8988T (cell line): ENCODE data around the gene PSTK.

Experiments
- DNase-seq: peaks from one replicate; pipeline ENCODE4 v3.0.0; 2011

Gene PSTK

DNA sequence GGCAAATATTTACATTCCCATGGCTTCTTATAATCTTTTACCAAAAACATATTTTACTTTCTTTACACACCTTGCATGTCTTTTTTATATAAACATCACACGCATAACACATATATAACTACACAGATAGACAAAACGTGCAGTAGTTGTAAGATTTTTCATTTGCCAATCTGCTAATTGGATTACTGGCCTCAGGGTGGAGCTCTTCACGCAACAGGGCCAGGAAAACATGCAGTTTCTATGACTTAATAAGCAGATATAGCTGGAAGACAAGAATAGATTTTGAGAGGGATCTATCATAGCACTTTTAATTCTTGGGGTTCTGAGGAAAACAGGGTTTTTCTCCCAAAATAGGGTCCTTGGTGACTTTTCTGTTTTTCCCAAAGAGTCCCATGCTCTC, 41.3 kb downstream of the PSTK start:
- DNase-seq = no peak

DNA sequence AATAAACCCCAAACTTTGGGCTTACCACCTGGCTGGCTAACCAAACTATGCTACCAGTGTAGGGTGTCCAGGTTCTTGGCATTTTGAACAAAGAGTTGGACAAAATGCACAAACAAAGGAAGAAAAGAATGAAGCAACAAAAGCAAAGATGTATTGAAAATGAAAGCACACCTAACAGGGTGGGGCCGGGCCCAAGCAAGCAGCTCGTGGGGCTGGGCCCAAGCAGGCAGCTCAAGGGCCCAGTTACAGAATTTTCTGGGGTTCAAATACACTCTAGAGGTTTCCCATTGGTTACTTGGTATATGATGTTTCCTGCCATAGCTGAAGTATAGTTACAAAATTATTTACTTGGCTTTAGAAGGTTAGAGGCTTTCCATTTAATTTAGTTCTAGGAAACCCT, 44.3 kb downstream of the PSTK start:
- no peak for DNase-seq

- DNase-seq = no peak
Measured at GRCh38 chr10:123026302-123026701, 46.1 kb downstream of the PSTK start.

DNA sequence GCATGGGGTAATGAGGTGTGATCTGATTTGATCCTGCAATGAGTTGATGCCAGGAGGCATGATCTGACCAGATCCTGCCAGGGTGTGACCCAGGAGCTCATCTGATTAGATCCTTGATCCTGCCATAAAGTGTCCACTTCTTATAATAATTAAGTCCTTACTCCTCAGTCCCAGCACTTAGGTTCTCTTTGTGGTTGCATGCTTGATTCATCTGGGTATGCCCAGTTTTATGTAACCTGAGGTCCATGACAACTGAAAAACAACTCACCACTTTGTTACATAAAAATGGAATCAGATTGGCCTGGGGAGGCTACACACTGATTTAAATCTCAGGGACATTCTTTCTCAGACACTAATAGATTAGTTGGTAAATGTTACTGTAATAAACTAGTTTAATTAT, 47.7 kb downstream of the PSTK start:
- no peak for DNase-seq

GRCh38 chr10:123031124-123031523, 50.9 kb downstream of the PSTK start:
- DNase-seq = no peak

DNA sequence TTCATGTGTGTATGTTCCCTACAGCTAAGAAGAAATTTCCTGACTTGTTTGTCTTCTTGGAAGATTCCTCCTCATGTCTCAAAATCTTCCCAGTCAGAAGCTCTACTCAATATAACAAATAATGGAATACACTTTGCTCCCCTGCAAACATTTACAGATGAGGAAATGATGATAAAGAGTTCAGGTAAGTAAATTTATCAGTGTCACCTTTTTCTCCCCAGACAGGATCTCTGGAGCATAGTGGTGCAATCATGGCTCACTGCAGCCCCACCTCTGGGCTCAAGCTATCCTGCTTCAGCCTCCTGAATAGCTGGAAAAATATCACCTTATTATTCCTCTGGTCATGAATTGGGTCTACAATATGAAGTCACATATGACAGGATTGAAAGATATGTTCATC, 54.1 kb downstream of the PSTK start:
- DNase-seq = no peak

DNA sequence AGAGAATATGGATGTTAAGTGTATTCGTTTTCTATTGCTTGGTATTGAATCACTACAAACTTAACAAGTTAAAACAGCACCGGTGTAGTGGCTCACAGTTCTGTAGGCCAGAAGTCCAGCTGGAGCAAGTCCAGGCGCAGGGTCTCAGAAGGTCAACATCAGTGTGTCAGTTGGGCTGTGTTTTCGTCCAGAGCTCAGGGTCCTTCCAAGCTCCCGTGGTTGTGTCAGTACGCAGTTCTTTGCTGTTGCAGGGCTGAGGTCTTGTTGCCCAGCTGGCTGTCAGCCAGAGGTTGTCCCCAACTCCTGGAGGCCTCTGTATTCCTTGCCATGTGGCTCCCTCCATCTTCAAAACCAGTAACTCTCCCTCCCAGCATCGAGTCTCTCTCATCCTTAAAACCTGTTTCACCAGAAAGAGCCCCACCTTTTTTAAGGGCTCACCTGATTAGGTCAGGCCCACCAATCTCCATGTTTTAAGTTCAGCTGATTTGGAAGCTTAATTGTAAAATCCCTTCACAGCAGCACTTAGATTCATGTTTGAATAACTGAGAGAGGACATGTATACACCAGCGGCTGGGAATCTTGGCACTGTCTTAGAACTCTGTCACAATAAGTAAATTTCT, 55.4 kb downstream of the PSTK start:
- no peak for DNase-seq

- DNase-seq = no peak
Measured at GRCh38 chr10:123038782-123039631, 58.8 kb downstream of the PSTK start.

DNA sequence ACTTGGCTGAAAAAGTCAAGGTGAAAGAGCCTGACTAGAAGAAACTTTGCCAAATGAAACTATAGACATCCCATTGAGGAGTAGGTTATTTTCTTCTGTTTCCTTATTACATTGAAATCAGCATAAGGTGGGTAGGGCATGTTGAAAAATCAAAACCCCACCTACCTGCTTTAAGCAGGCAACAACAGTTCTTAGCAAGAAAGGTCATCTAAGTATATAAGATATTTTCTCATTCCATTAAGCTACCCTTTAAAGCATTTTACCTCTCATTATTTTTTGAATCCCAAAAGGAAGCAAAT, 59.4 kb downstream of the PSTK start:
- no peak for DNase-seq
